ENCODE data around the gene ANAPC2.
A peak's percentile ranks its signal among the peaks of the same experiment; 100 is the strongest.

DNA sequence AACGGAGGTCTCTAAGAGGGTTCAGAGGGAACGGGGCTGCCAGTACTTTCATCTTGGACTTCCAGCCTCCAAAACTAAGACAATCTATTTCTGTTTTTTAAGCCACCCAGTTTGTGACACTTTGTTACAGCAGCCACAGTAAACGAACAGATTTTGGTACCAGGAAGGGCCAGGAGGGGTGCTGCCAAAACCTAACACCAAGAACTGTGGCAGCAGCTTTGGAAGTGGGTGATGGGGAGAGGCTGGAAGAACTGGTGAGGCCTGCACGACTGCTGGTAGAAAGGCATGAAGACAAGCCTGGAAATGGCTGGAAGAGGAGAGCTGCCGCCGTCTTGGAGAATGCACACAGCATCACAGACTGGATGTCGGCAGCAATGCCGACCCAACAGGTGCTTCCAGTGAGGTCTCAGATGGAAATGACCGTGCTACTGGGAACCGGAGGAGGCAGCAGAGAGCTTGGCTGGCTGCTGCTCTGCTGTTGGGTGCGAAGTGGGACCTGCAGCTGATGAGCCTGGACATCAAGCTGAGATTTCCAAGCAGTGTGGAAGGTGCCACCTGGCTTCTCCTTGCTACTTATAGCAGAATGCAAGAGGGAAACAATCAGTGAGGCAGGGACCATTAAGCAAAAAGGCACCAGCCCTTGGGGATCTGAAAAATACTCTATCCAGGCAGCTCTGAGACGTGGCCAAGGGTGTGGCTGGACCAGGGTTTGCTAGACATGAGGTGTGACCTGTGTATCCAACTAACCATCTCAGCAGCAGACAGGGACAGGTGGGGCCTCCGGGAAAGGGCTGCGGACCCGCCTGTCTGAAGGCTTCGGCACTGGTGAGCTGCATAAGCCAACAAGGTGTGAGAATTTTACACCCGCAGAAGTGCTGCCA is 11.8 kb downstream of the ANAPC2 start:
- TF ChIP-seq CTCF (IDR thresholded peaks at IDR 0.05) (peak; percentile 54), NFE2L2 (conservative IDR thresholded peaks at IDR 0.05; ENCODE audit: low read length) (no peak), CHD2 (IDR thresholded peaks at IDR 0.05; ENCODE audit: low read length, partially characterized antibody) (no peak), MAZ (IDR thresholded peaks at IDR 0.05; ENCODE audit: borderline replicate concordance, low read depth, low read length) (no peak), KDM5A (IDR thresholded peaks at IDR 0.05) (no peak), GATA3 (IDR thresholded peaks at IDR 0.05; ENCODE audit: borderline replicate concordance) (no peak), RAD21 (conservative IDR thresholded peaks at IDR 0.05 in 1 of 2, IDR thresholded peaks at IDR 0.05 in 1 of 2) (peak; percentile 24 to 48; a peak in 2 of 5 replicates), POLR2A (IDR thresholded peaks at IDR 0.05; ENCODE audit: low read length) (no peak), JUN (IDR thresholded peaks at IDR 0.05) (no peak), MYC (IDR thresholded peaks at IDR 0.05; ENCODE audit: borderline replicate concordance, low read length) (no peak)
